Trophoblast cell (in vitro differentiated cells and primary cell): ENCODE data around the gene TMEM35B. TPM values are rescaled to one million over a fixed set of nuclear protein-coding genes. Genes with fewer than 3 reads are reported as not detected.

ENCODE experiments used
- DNase-seq, 2 donors: peaks; one replicate each; pipeline ENCODE4 v3.0.0-alpha.2; 2016
- H2AFZ ChIP-seq: 2 replicates; pipeline ENCODE4 v1.6.1; 2013; ENCODE audit warnings: low read length, moderate library complexity, mild to moderate bottlenecking; ENCODE audit not compliant: insufficient read depth, poor library complexity
- H2AK5ac ChIP-seq: 2 replicates; pipeline ENCODE4 v1.6.1; 2013; ENCODE audit warnings: mild to moderate bottlenecking, low read length
- H2BK120ac ChIP-seq: 2 replicates; pipeline ENCODE4 v1.6.1; 2013; ENCODE audit warnings: low read length, mild to moderate bottlenecking, moderate library complexity; ENCODE audit not compliant: insufficient read depth, poor library complexity
- H2BK12ac ChIP-seq: 2 replicates; pipeline ENCODE4 v1.6.1; 2013; ENCODE audit warnings: mild to moderate bottlenecking, low read length, moderate library complexity
- H2BK5ac ChIP-seq: 2 replicates; pipeline ENCODE4 v1.6.1; 2013; ENCODE audit warnings: low read length, low read depth, moderate library complexity, mild to moderate bottlenecking; ENCODE audit not compliant: poor library complexity
- H3K14ac ChIP-seq: 2 replicates; pipeline ENCODE4 v1.6.1; 2013; ENCODE audit warnings: mild to moderate bottlenecking, low read length
- H3K18ac ChIP-seq: 2 replicates; pipeline ENCODE4 v1.6.1; 2013; ENCODE audit warnings: mild to moderate bottlenecking, low read length
- H3K23ac ChIP-seq: 2 replicates; pipeline ENCODE4 v1.6.1; 2013; ENCODE audit warnings: low read length
- H3K27ac ChIP-seq: 2 replicates; pipeline ENCODE4 v1.5.1; 2013; ENCODE audit warnings: low read depth, mild to moderate bottlenecking, inconsistent platforms, low read length, moderate library complexity
- H3K27me3 ChIP-seq: 2 replicates; pipeline ENCODE4 v1.6.1; 2013; ENCODE audit warnings: inconsistent platforms, mild to moderate bottlenecking, low read length, moderate library complexity; ENCODE audit not compliant: insufficient read depth
- H3K36me3 ChIP-seq, 2 experiments: 1 replicate in 1 of 2; 2 replicates in 1 of 2; pipeline ENCODE4 v1.6.1; 2013; ENCODE audit warnings: low read length in 2 of 2, mild to moderate bottlenecking in 2 of 2, moderate library complexity in 1 of 2; ENCODE audit not compliant: insufficient read depth in 2 of 2, control insufficient read depth in 1 of 2
- H3K4ac ChIP-seq: 2 replicates; pipeline ENCODE4 v1.6.1; 2013; ENCODE audit warnings: low read depth, mild to moderate bottlenecking, low read length, moderate library complexity
- H3K4me1 ChIP-seq, 2 experiments: 1 replicate in 1 of 2; 2 replicates in 1 of 2; pipeline ENCODE4 v1.6.1; 2013; ENCODE audit warnings: low read length in 2 of 2, mild to moderate bottlenecking in 2 of 2, moderate library complexity in 1 of 2; ENCODE audit not compliant: insufficient read depth in 2 of 2, control insufficient read depth in 1 of 2
- H3K4me2 ChIP-seq: 2 replicates; pipeline ENCODE4 v1.6.1; 2013; ENCODE audit warnings: inconsistent platforms, mild to moderate bottlenecking, low read length, moderate library complexity
- H3K4me3 ChIP-seq: 2 replicates; pipeline ENCODE4 v1.5.1; 2013; ENCODE audit warnings: mild to moderate bottlenecking, low read depth, low read length, inconsistent platforms
- H3K79me1 ChIP-seq: one replicate; pipeline ENCODE4 v1.6.1; 2013; ENCODE audit warnings: low read length
- H3K79me2 ChIP-seq: 2 replicates; pipeline ENCODE4 v1.6.1; 2013; ENCODE audit warnings: low read length, mild to moderate bottlenecking; ENCODE audit not compliant: control insufficient read depth, insufficient read depth, poor library complexity
- H3K9ac ChIP-seq: 2 replicates; pipeline ENCODE4 v1.6.1; 2013; ENCODE audit warnings: mild to moderate bottlenecking, low read length
- H3K9me3 ChIP-seq: 2 replicates; pipeline ENCODE4 v1.6.1; 2013; ENCODE audit warnings: low read depth, mild to moderate bottlenecking, control low read depth, inconsistent platforms, low read length; ENCODE audit not compliant: insufficient read depth
- H4K12ac ChIP-seq: 2 replicates; pipeline ENCODE4 v1.6.1; 2013; ENCODE audit warnings: low read depth, mild to moderate bottlenecking, low read length, moderate library complexity
- H4K8ac ChIP-seq: 2 replicates; pipeline ENCODE4 v1.6.1; 2013; ENCODE audit warnings: low read depth, mild to moderate bottlenecking, low read length, moderate library complexity
- H4K91ac ChIP-seq: one replicate; pipeline ENCODE4 v1.6.1; 2013; ENCODE audit warnings: low read depth, mild to moderate bottlenecking, low read length, moderate library complexity
- WGBS: extraction: QIAGEN DNeasy Blood & Tissue Kit; methylation state at CpG from one replicate; pipeline ENCODE4 v1.1.7; 2013; ENCODE audit warnings: missing lambda C conversion rate; ENCODE audit not compliant: insufficient read length, insufficient coverage; ENCODE audit errors: extremely low coverage; 5-methylcytosine and 5-hydroxymethylcytosine counted together
- polyA plus RNA-seq: library from polyadenylated mRNA; stranded (reverse); fragments of 200-250 nt; gene quantifications from 2 replicates; pipeline ENCODE4 v1.2.3, GENCODE V29; 2013

The TMEM35B gene
- 13.7 and 13.8 TPM in 2 replicates for polyA plus RNA-seq

- Histone ChIP-seq H3K79me2 (peaks cover 6% of the 10 kb centered on the region), H3K9ac (peak within 1 kb of the TSS; percentile 70), H4K12ac (peak within 1 kb of the TSS; percentile 78), H3K9me3 (no peaks in the 10 kb centered on the region), H4K8ac (peak within 1 kb of the TSS; percentile 99), H2AFZ (peak within 1 kb of the TSS; percentile 97), H3K23ac (no peak within 1 kb of the TSS), H3K79me1 (peaks cover 7% of the 10 kb centered on the region), H3K4me1 (peaks cover 5 to 11% of the 10 kb centered on the region in 2 experiments), H2BK120ac (peak within 1 kb of the TSS; percentile 39), H3K14ac (peak within 1 kb of the TSS; percentile 71), H2AK5ac (no peak within 1 kb of the TSS), H2BK5ac (peak within 1 kb of the TSS; percentile 23), H3K4me3 (peak within 1 kb of the TSS; percentile 82), H3K4me2 (peak within 1 kb of the TSS; percentile 69), H3K27ac (peak within 1 kb of the TSS; percentile 41), H3K4ac (peak within 1 kb of the TSS; percentile 90), H3K18ac (peak within 1 kb of the TSS; percentile 66), H2BK12ac (peak within 1 kb of the TSS; percentile 52), H3K27me3 (no peaks in the 10 kb centered on the region), H3K36me3 (no peaks in the 10 kb centered on the region), H4K91ac (peak within 1 kb of the TSS; percentile 85)
- WGBS: no CpG with 5 or more reads among the region's 58 CpGs
- peak; percentile 15 to 50 for DNase-seq
Measured at GRCh38 chr1:34984793-34985608, at the start of gene TMEM35B. TSS of gene TMEM35B (minus strand) at chr1:34985347. CDS start at chr1:34985305, 42 bp downstream.

DNA sequence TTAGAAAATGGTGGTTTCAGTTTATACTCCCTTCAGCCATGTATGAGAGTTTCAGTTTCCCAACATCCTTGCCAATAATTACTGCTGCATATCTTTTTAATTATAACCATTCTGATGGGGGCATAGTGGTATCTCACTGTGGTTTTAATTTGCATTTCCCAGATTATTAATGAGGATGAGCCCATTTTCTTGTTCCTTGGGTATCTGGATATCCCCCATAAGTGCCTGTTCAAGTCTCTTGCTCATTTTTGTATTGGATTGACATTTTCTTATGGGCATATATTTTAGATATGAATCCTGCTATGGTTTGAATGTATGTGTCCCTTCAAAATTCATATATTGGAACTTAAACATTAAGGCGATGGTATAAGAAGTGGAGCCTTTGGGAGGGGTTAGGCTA is 48.2 kb upstream of the TMEM35B start:
- Histone ChIP-seq H2AK5ac (no peak overlapping the region), H2BK12ac (no peak overlapping the region)

GRCh38 chr1:35032384-35032739 is 47.2 kb upstream of the TMEM35B start:
- peaks cover 2% of the 10 kb centered on the region for H3K79me2 ChIP-seq
- H3K27me3 ChIP-seq: no peaks in the 10 kb centered on the region
- peak overlapping the region; percentile 59 for H2AFZ ChIP-seq
- no peak overlapping the region for H3K14ac ChIP-seq
- no peak overlapping the region for H3K27ac ChIP-seq
- no peak overlapping the region for H3K4ac ChIP-seq
- no peak overlapping the region for H2BK12ac ChIP-seq
- no peak overlapping the region for H3K9ac ChIP-seq
- H3K4me2 ChIP-seq: peak overlapping the region; percentile 45
- no peak for DNase-seq
- no peak overlapping the region for H2AK5ac ChIP-seq
- H4K8ac ChIP-seq: peak overlapping the region; percentile 93
- H3K23ac ChIP-seq: no peak overlapping the region
- H2BK5ac ChIP-seq: no peak overlapping the region
- H4K12ac ChIP-seq: peak overlapping the region; percentile 22
- H3K18ac ChIP-seq: no peak overlapping the region
- peaks cover 2% of the 10 kb centered on the region in 2 experiments for H3K4me1 ChIP-seq
- no peak overlapping the region for H2BK120ac ChIP-seq
- H3K36me3 ChIP-seq: peaks cover 0 to 5% of the 10 kb centered on the region in 2 experiments
- no peaks in the 10 kb centered on the region for H3K9me3 ChIP-seq
- no CpG with 5 or more reads among the region's 1 CpG for WGBS
- no peak overlapping the region for H4K91ac ChIP-seq
- no peak overlapping the region for H3K4me3 ChIP-seq
- H3K79me1 ChIP-seq: peaks cover 7% of the 10 kb centered on the region

More for the DNA sequence above, 48.2 kb upstream of the TMEM35B start:
- peaks cover 0 to 5% of the 10 kb centered on the region in 2 experiments for H3K36me3 ChIP-seq
- no peak overlapping the region for H3K23ac ChIP-seq
- H2BK120ac ChIP-seq: no peak overlapping the region
- no peak overlapping the region for H4K91ac ChIP-seq
- peaks cover 2% of the 10 kb centered on the region in 2 experiments for H3K4me1 ChIP-seq
- no peak overlapping the region for H3K4ac ChIP-seq
- no peak overlapping the region for H2AFZ ChIP-seq
- H3K9me3 ChIP-seq: no peaks in the 10 kb centered on the region
- no peak overlapping the region for H4K12ac ChIP-seq
- no peak overlapping the region for H4K8ac ChIP-seq
- no peak overlapping the region for H3K14ac ChIP-seq
- H3K27me3 ChIP-seq: no peaks in the 10 kb centered on the region
- H3K79me1 ChIP-seq: peaks cover 7% of the 10 kb centered on the region
- no peak overlapping the region for H3K4me2 ChIP-seq
- no peak for DNase-seq
- no peak overlapping the region for H2BK5ac ChIP-seq
- H3K4me3 ChIP-seq: no peak overlapping the region
- no peak overlapping the region for H3K9ac ChIP-seq
- no peak overlapping the region for H3K18ac ChIP-seq
- no peak overlapping the region for H3K27ac ChIP-seq
- no CpG with 5 or more reads among the region's 1 CpG for WGBS
- H3K79me2 ChIP-seq: peaks cover 2% of the 10 kb centered on the region

GRCh38 chr1:35030756-35031446 is 45.8 kb upstream of the TMEM35B start:
- peak overlapping the region; percentile 75 for H3K4me2 ChIP-seq
- H3K23ac ChIP-seq: no peak overlapping the region
- peak overlapping the region; percentile 79 for H3K9ac ChIP-seq
- peak overlapping the region; percentile 58 for H3K4ac ChIP-seq
- H4K91ac ChIP-seq: no peak overlapping the region
- no peak overlapping the region for H3K18ac ChIP-seq
- peak overlapping the region; percentile 79 for H3K4me3 ChIP-seq
- H3K14ac ChIP-seq: peak overlapping the region; percentile 55
- peak; percentile 13 to 33 for DNase-seq
- H2BK5ac ChIP-seq: no peak overlapping the region
- H2AK5ac ChIP-seq: no peak overlapping the region
- H4K12ac ChIP-seq: peak overlapping the region; percentile 74
- H3K79me2 ChIP-seq: peaks cover 2% of the 10 kb centered on the region
- no CpG with 5 or more reads among the region's 17 CpGs for WGBS
- peak overlapping the region; percentile 43 for H2AFZ ChIP-seq
- peak overlapping the region; percentile 73 for H4K8ac ChIP-seq
- no peak overlapping the region for H2BK120ac ChIP-seq
- peaks cover 7% of the 10 kb centered on the region for H3K79me1 ChIP-seq
- peak overlapping the region; percentile 86 for H3K27ac ChIP-seq
- H3K36me3 ChIP-seq: peaks cover 0 to 5% of the 10 kb centered on the region in 2 experiments
- no peaks in the 10 kb centered on the region for H3K27me3 ChIP-seq
- H3K4me1 ChIP-seq: peaks cover 2% of the 10 kb centered on the region in 2 experiments
- no peaks in the 10 kb centered on the region for H3K9me3 ChIP-seq
- H2BK12ac ChIP-seq: no peak overlapping the region
